HepG2 (cell line): ENCODE data around the gene NKD1. TPM values are rescaled to one million over a fixed set of nuclear protein-coding genes. Genes with fewer than 3 reads are reported as not detected.

ENCODE experiments used
- CBX5 ChIP-seq: sonication (generic); formaldehyde crosslinking; IDR thresholded peaks from 2 replicates; pipeline ENCODE4 v1.4.0; 2020; ENCODE audit warnings: missing genetic modification reagents, borderline replicate concordance
- CEBPB ChIP-seq: IDR thresholded peaks from 2 replicates; pipeline ENCODE4 v1.6.1; 2011; ENCODE audit warnings: low read depth, low read length, improper control_type of control experiment, borderline replicate concordance
- E2F1 ChIP-seq: sonication (generic); formaldehyde crosslinking; IDR thresholded peaks from 2 replicates; pipeline ENCODE4 v1.5.0; 2020; ENCODE audit warnings: missing genetic modification reagents
- FOXM1 ChIP-seq: sonication (generic); formaldehyde crosslinking; IDR thresholded peaks from 2 replicates; pipeline ENCODE4 v1.5.0; 2020; ENCODE audit warnings: missing genetic modification reagents
- PHF20 ChIP-seq: sonication (generic); formaldehyde crosslinking; IDR thresholded peaks from 2 replicates; pipeline ENCODE4 v1.5.0; 2020; ENCODE audit warnings: mild to moderate bottlenecking, missing genetic modification reagents
- POLR2AphosphoS2 ChIP-seq: IDR thresholded peaks from 2 replicates; pipeline ENCODE4 v1.6.1; 2011; ENCODE audit warnings: low read depth, low read length, improper control_type of control experiment
- PRMT3 ChIP-seq: sonication (generic); formaldehyde crosslinking; IDR thresholded peaks from 2 replicates; pipeline ENCODE4 v1.8.1; 2022; ENCODE audit warnings: low read depth, mild to moderate bottlenecking, moderate library complexity, missing genetic modification reagents, borderline replicate concordance
- TRIM24 ChIP-seq: sonication (generic); formaldehyde crosslinking; IDR thresholded peaks from 2 replicates; pipeline ENCODE4 v1.8.0; 2022; ENCODE audit warnings: mild to moderate bottlenecking, missing genetic modification reagents
- ZBTB42 ChIP-seq: sonication (generic); formaldehyde crosslinking; IDR thresholded peaks from 2 replicates; pipeline ENCODE4 v1.5.0; 2020; ENCODE audit warnings: mild to moderate bottlenecking, missing genetic modification reagents
- ZMAT3 ChIP-seq: sonication (generic); formaldehyde crosslinking; conservative IDR thresholded peaks from 2 replicates; pipeline ENCODE4 v1.7.0; 2021; ENCODE audit warnings: missing genetic modification reagents
- ZNF451 ChIP-seq: sonication (generic); formaldehyde crosslinking; IDR thresholded peaks from 2 replicates; pipeline ENCODE4 v1.5.0; 2020; ENCODE audit warnings: mild to moderate bottlenecking, missing genetic modification reagents
- ZNF574 ChIP-seq: sonication (generic); formaldehyde crosslinking; IDR thresholded peaks from 2 replicates; pipeline ENCODE4 v1.4.0; 2020; ENCODE audit warnings: missing genetic modification reagents
- ZNF724P ChIP-seq: sonication (generic); formaldehyde crosslinking; IDR thresholded peaks from 2 replicates; pipeline ENCODE4 v1.8.0; 2022; ENCODE audit warnings: missing genetic modification reagents, borderline replicate concordance
- ZNF740 ChIP-seq: sonication (generic); formaldehyde crosslinking; IDR thresholded peaks from 2 replicates; pipeline ENCODE4 v1.4.0; 2020; ENCODE audit warnings: missing genetic modification reagents
- ZNF766 ChIP-seq: sonication (generic); formaldehyde crosslinking; IDR thresholded peaks from 2 replicates; pipeline ENCODE4 v1.5.0; 2020; ENCODE audit warnings: missing genetic modification reagents, borderline replicate concordance
- ZNF879 ChIP-seq: sonication (generic); formaldehyde crosslinking; IDR thresholded peaks from 2 replicates; pipeline ENCODE4 v1.8.1; 2023; ENCODE audit warnings: missing genetic modification reagents
- polyA plus RNA-seq, 8 experiments: library from polyadenylated mRNA; depleted of rRNA in 3 of 8; stranded (reverse) in 7 of 8; unstranded in 1 of 8; fragments of >200 nt; fragmentation: Illumina TruSeq in 4 of 8; extraction: Trizol in 4 of 8; gene quantifications; 2 replicates each; pipeline versions ENCODE4 v1.2.1 to v1.2.3, GENCODE V29; 2011 to 2016; ENCODE audit warnings: low read depth in 4 of 8, missing spikeins in 1 of 8, mixed read lengths in 1 of 8; ENCODE audit not compliant: insufficient read depth in 1 of 8
- total RNA-seq, 5 experiments: library from RNA; depleted of rRNA; stranded (reverse); fragments of >200 nt; fragmentation: Illumina TruSeq; extraction: Trizol; gene quantifications; 2 replicates each; pipeline ENCODE4 v1.2.3, GENCODE V29; 2016; ENCODE audit warnings: low read depth in 1 of 5
- TF ChIP-seq, protein P1 (sequence below): IDR thresholded peaks from 2 replicates; pipeline ENCODE4 v1.6.1; 2016; ENCODE audit warnings: low read depth, missing genetic modification reagents, missing compliant biosample characterization
- TF ChIP-seq, protein P2 (sequence below): sonication (generic); formaldehyde crosslinking; IDR thresholded peaks from 2 replicates; pipeline ENCODE4 v1.4.0; 2020; ENCODE audit warnings: low read depth, mild to moderate bottlenecking, missing genetic modification reagents

The NKD1 gene
- total and polyA plus RNA-seq, 2 of the 13 experiments (the other 11 are each of a cell fraction or from before 2014, with no cell fraction given): 70.4 to 121 TPM

DNA sequence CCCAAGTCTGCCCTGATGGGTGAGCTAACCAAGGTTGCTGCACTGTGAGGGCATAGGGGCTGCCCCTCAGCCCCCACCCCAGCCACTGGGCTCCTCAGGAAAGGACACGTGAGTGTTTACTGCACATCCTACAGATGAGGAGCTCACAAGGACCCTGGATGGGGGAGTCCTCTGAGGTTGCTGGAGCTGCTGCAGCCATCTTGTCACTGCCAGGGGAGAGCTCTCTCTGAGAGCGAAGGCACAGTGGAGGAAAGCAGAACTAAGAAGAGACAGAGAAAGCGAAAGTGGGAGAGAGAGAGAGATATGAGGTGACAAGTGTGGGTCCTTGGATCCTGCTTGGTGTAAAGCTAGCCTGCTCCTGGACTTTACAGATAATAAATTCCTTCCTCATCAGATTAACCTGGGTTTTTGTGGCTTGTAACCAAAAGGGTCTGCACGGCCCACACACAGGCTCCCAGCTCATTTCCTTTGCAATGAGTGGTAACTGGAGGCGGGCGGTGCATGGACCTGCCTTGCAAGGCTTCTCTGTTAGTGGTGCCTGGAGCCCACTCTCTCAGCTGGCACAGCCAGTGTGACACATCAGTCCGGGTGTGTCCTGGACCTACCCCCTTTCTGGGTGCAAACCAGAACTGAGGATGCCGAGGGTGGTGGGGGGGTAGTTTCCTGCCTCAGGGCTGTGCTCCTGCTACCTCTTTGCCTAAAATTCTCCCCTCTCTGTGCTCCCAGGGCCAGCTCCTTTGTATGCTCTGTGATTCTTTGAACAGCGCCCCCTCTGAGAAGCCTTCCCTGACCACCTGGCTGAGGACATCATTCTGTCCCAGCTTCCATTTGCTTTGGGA lies 118.7 kb downstream of the NKD1 start (continued):
- 0 out of 2 replicates have a peak, but pooled peaks have one; percentile 63 for TF ChIP-seq ZNF451
- TF ChIP-seq ZNF724P (CRISPR knock-in tag): no peak
- TF ChIP-seq TRIM24 (CRISPR knock-in tag): no peak
- no peak for TF ChIP-seq FOXM1 (CRISPR knock-in tag)
- TF ChIP-seq, protein P1, sequence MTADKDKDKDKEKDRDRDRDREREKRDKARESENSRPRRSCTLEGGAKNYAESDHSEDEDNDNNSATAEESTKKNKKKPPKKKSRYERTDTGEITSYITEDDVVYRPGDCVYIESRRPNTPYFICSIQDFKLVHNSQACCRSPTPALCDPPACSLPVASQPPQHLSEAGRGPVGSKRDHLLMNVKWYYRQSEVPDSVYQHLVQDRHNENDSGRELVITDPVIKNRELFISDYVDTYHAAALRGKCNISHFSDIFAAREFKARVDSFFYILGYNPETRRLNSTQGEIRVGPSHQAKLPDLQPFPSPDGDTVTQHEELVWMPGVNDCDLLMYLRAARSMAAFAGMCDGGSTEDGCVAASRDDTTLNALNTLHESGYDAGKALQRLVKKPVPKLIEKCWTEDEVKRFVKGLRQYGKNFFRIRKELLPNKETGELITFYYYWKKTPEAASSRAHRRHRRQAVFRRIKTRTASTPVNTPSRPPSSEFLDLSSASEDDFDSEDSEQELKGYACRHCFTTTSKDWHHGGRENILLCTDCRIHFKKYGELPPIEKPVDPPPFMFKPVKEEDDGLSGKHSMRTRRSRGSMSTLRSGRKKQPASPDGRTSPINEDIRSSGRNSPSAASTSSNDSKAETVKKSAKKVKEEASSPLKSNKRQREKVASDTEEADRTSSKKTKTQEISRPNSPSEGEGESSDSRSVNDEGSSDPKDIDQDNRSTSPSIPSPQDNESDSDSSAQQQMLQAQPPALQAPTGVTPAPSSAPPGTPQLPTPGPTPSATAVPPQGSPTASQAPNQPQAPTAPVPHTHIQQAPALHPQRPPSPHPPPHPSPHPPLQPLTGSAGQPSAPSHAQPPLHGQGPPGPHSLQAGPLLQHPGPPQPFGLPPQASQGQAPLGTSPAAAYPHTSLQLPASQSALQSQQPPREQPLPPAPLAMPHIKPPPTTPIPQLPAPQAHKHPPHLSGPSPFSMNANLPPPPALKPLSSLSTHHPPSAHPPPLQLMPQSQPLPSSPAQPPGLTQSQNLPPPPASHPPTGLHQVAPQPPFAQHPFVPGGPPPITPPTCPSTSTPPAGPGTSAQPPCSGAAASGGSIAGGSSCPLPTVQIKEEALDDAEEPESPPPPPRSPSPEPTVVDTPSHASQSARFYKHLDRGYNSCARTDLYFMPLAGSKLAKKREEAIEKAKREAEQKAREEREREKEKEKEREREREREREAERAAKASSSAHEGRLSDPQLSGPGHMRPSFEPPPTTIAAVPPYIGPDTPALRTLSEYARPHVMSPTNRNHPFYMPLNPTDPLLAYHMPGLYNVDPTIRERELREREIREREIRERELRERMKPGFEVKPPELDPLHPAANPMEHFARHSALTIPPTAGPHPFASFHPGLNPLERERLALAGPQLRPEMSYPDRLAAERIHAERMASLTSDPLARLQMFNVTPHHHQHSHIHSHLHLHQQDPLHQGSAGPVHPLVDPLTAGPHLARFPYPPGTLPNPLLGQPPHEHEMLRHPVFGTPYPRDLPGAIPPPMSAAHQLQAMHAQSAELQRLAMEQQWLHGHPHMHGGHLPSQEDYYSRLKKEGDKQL: no peak
- TF ChIP-seq ZNF740 (CRISPR knock-in tag): no peak
- TF ChIP-seq E2F1 (CRISPR knock-in tag): no peak
- no peak for TF ChIP-seq ZMAT3 (CRISPR knock-in tag)
- TF ChIP-seq POLR2AphosphoS2: no peak
- peak; percentile 14; the same call in 1 of the 2 replicates for TF ChIP-seq ZNF766 (CRISPR knock-in tag)
- TF ChIP-seq PRMT3 (CRISPR knock-in tag): no peak
- TF ChIP-seq CEBPB: no peak
- TF ChIP-seq ZNF879: no peak
- no peak for TF ChIP-seq ZBTB42 (CRISPR knock-in tag)
- TF ChIP-seq, protein P2, sequence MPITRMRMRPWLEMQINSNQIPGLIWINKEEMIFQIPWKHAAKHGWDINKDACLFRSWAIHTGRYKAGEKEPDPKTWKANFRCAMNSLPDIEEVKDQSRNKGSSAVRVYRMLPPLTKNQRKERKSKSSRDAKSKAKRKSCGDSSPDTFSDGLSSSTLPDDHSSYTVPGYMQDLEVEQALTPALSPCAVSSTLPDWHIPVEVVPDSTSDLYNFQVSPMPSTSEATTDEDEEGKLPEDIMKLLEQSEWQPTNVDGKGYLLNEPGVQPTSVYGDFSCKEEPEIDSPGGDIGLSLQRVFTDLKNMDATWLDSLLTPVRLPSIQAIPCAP (CRISPR knock-in tag): no peak
- TF ChIP-seq PHF20 (CRISPR knock-in tag): 0 out of 2 replicates have a peak, but pooled peaks have one; percentile 11
- TF ChIP-seq CBX5 (CRISPR knock-in tag): no peak
- 0 out of 2 replicates have a peak, but pooled peaks have one; percentile 6 for TF ChIP-seq ZNF574
